GM23338 (cell line): Measurements from ENCODE around the gene SEMG2. TPM values are rescaled to one million over a fixed set of nuclear protein-coding genes. Genes with fewer than 3 reads are reported as not detected.

Source experiments
- ATAC-seq: fragments of 200-7000 bp; cut with Tn5 transposase; 3 replicates; pipeline ENCODE4 v1.9.1; 2020
- DNase-seq: peaks from one replicate; pipeline ENCODE4 v3.0.0-alpha.2; 2015; ENCODE audit warnings: low spot score
- H2AFZ ChIP-seq: fragments of 200-600 bp; sonication (generic); 2 replicates; pipeline ENCODE4 v1.8.0; 2016; ENCODE audit warnings: antibody characterized with exemption, mild to moderate bottlenecking, moderate library complexity
- H3F3A ChIP-seq: fragments of 200-600 bp; sonication (generic); replicated peaks from 2 replicates; pipeline ENCODE4 v1.8.0; 2017; ENCODE audit warnings: antibody characterized with exemption, mixed run types, low read depth
- H3K27ac ChIP-seq: fragments of 200-600 bp; sonication (generic); 2 replicates; pipeline ENCODE4 v1.6.1; 2016; ENCODE audit warnings: low read depth
- H3K27me3 ChIP-seq: fragments of 200-600 bp; sonication (generic); 2 replicates; pipeline ENCODE4 v1.8.0; 2016; ENCODE audit warnings: mild to moderate bottlenecking, mixed run types, moderate library complexity; ENCODE audit not compliant: insufficient read depth
- H3K36me3 ChIP-seq: fragments of 200-600 bp; sonication (generic); 2 replicates; pipeline ENCODE4 v1.8.0; 2016; ENCODE audit warnings: mild to moderate bottlenecking; ENCODE audit not compliant: insufficient read depth
- H3K4me1 ChIP-seq: fragments of 200-600 bp; sonication (generic); 2 replicates; pipeline ENCODE4 v1.8.0; 2016; ENCODE audit warnings: mild to moderate bottlenecking, moderate library complexity; ENCODE audit not compliant: insufficient read depth
- H3K4me2 ChIP-seq: fragments of 200-600 bp; sonication (generic); 2 replicates; pipeline ENCODE4 v1.7.1; 2017; ENCODE audit warnings: mixed run types
- H3K4me3 ChIP-seq: fragments of 200-600 bp; sonication (generic); 2 replicates; pipeline ENCODE4 v1.6.1; 2016; ENCODE audit warnings: mixed run types
- H3K79me2 ChIP-seq: fragments of 200-600 bp; sonication (generic); replicated peaks from 2 replicates; pipeline ENCODE4 v1.8.0; 2017; ENCODE audit warnings: mild to moderate bottlenecking; ENCODE audit not compliant: insufficient read depth
- H3K9me2 ChIP-seq: fragments of 200-600 bp; sonication (generic); 2 replicates; pipeline ENCODE4 v1.8.0; 2017; ENCODE audit not compliant: insufficient read depth
- H4K20me1 ChIP-seq: fragments of 200-600 bp; sonication (generic); replicated peaks from 2 replicates; pipeline ENCODE4 v1.8.0; 2017; ENCODE audit warnings: mild to moderate bottlenecking; ENCODE audit not compliant: insufficient read depth
- H3K27ac Mint-ChIP-seq: 2 replicates; pipeline ENCODE4 v1.8.0; 2020; ENCODE audit warnings: inconsistent platforms, mild to moderate bottlenecking, moderate library complexity, mixed read lengths
- H3K27me3 Mint-ChIP-seq: 3 replicates; pipeline ENCODE4 v1.8.0; 2022; ENCODE audit warnings: low read depth, mild to moderate bottlenecking, moderate library complexity, mixed read lengths, inconsistent platforms; ENCODE audit not compliant: insufficient read depth, poor library complexity
- H3K36me3 Mint-ChIP-seq: 3 replicates; pipeline ENCODE4 v1.8.0; 2021; ENCODE audit warnings: low read depth, mild to moderate bottlenecking, inconsistent platforms, moderate library complexity, mixed read lengths
- H3K4me1 Mint-ChIP-seq: 3 replicates; pipeline ENCODE4 v1.8.0; 2020; ENCODE audit warnings: mild to moderate bottlenecking, inconsistent platforms, mixed read lengths
- H3K4me3 Mint-ChIP-seq: 3 replicates; pipeline ENCODE4 v1.8.0; 2021; ENCODE audit warnings: moderate library complexity, mild to moderate bottlenecking, inconsistent platforms, mixed read lengths
- H3K9me3 Mint-ChIP-seq: 3 replicates; pipeline ENCODE4 v1.8.0; 2020; ENCODE audit warnings: moderate library complexity, mild to moderate bottlenecking, inconsistent platforms, mixed read lengths
- CREB1 ChIP-seq: fragments of 250-450 bp; sonication (Bioruptor Pico); IDR thresholded peaks from 2 replicates; pipeline ENCODE4 v1.5.0; 2020; ENCODE audit warnings: low read depth, mild to moderate bottlenecking, moderate library complexity
- EZH2 ChIP-seq: fragments of 200-600 bp; sonication (generic); IDR thresholded peaks from one replicate; pipeline ENCODE4 v1.8.0; 2017; ENCODE audit warnings: antibody characterized with exemption, mild to moderate bottlenecking, low read depth; ENCODE audit not compliant: unreplicated experiment
- EZH2phosphoT487 ChIP-seq: fragments of 200-600 bp; sonication (generic); IDR thresholded peaks from one replicate; pipeline ENCODE4 v1.8.1; 2018; ENCODE audit warnings: antibody characterized with exemption; ENCODE audit not compliant: unreplicated experiment
- JUNB ChIP-seq: IDR thresholded peaks from one replicate; pipeline ENCODE4 v1.6.1; 2016; ENCODE audit warnings: antibody characterized with exemption; ENCODE audit not compliant: unreplicated experiment
- NANOG ChIP-seq: IDR thresholded peaks from 2 replicates; pipeline ENCODE4 v1.6.1; 2016; ENCODE audit warnings: antibody characterized with exemption, borderline replicate concordance
- POLR2AphosphoS5 ChIP-seq: IDR thresholded peaks from 2 replicates; pipeline ENCODE4 v1.6.1; 2016; ENCODE audit warnings: antibody characterized with exemption, low read depth
- STAT1 ChIP-seq: IDR thresholded peaks from one replicate; pipeline ENCODE4 v1.6.1; 2016; ENCODE audit warnings: antibody characterized with exemption; ENCODE audit not compliant: unreplicated experiment
- ZNF114 ChIP-seq: fragments of 250-450 bp; sonication (Bioruptor Pico); IDR thresholded peaks from 2 replicates; pipeline ENCODE4 v1.5.0; 2020; ENCODE audit warnings: mild to moderate bottlenecking, moderate library complexity
- ZNF331 ChIP-seq: fragments of 250-450 bp; sonication (Bioruptor Pico); IDR thresholded peaks from 2 replicates; pipeline ENCODE4 v1.5.0; 2020; ENCODE audit warnings: low read depth, mild to moderate bottlenecking, moderate library complexity
- polyA plus RNA-seq: library from polyadenylated mRNA; unstranded; fragments of >200 nt; fragmentation: Nextera tagmentation; extraction: Ambion mirVana; gene quantifications from 2 replicates; pipeline ENCODE4 v1.2.1, GENCODE V29; 2016
- total RNA-seq: library from RNA; depleted of rRNA; stranded (reverse); fragments of >200 nt; shearing (Covaris generic); gene quantifications from 2 replicates; pipeline ENCODE4 v1.2.3, GENCODE V29; 2014
- TF ChIP-seq, protein P1 (sequence below): IDR thresholded peaks from 2 replicates; pipeline ENCODE4 v1.6.1; 2016; ENCODE audit warnings: antibody characterized with exemption
- TF ChIP-seq, protein P2 (sequence below), 2 experiments: fragments of 200-600 bp in 1 of 2; sonication (generic) in 1 of 2; conservative IDR thresholded peaks; 2 replicates each; pipeline versions ENCODE4 v1.5.1 to v1.6.1; 2016 to 2017; ENCODE audit warnings: antibody characterized with exemption in 2 of 2, low read depth in 2 of 2, mild to moderate bottlenecking in 2 of 2, moderate library complexity in 1 of 2
- TF ChIP-seq, protein P3 (sequence below): IDR thresholded peaks from one replicate; pipeline ENCODE4 v1.6.1; 2018; ENCODE audit warnings: antibody characterized with exemption; ENCODE audit not compliant: unreplicated experiment
- TF ChIP-seq, protein P4 (sequence below): fragments of 250-450 bp; sonication (Bioruptor Pico); IDR thresholded peaks from 2 replicates; pipeline ENCODE4 v1.5.0; 2020; ENCODE audit warnings: mild to moderate bottlenecking, moderate library complexity

SEMG2 gene
- total and polyA plus RNA-seq, 2 experiments from 2014 or later, result not detected

DNA sequence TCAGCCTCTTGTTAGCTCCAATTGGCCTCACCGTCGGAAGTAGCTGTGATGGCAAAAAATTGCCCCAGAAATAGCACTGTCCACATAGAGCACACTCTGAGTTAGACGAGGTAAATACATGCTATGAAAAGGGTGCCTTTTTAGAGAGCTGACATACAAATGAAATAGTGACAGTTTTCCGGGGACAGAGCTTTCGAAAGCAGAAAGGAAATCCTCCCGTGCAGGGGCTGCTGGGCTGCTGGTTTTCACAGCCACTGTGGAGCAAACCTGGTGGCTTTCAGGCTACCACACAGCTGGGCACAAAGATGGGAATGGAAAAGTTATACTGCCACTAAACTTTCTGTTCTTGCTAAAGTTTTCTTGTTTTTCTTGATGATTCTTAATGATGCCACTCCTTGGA lies 24.9 kb downstream of the SEMG2 start:
- no peaks in the 10 kb centered on the region for H3K9me3 Mint-ChIP-seq
- no peak for ATAC-seq
- no peaks in the 10 kb centered on the region for H3K27me3 ChIP-seq
- DNase-seq, result no peak
- no peaks in the 10 kb centered on the region for H3K36me3 ChIP-seq
- no peak overlapping the region for H3K4me3 Mint-ChIP-seq
- H3K4me1 ChIP-seq, result no peaks in the 10 kb centered on the region
- H3K4me3 ChIP-seq, result no peak overlapping the region
- H3K27me3 Mint-ChIP-seq, result peaks cover under 1% of the 10 kb centered on the region
- no peak overlapping the region for H2AFZ ChIP-seq
- H3K9me2 ChIP-seq, result no peaks in the 10 kb centered on the region
- no peak overlapping the region for H3K27ac Mint-ChIP-seq
- TF ChIP-seq EZH2phosphoT487, result no peak
- TF ChIP-seq, protein P1, sequence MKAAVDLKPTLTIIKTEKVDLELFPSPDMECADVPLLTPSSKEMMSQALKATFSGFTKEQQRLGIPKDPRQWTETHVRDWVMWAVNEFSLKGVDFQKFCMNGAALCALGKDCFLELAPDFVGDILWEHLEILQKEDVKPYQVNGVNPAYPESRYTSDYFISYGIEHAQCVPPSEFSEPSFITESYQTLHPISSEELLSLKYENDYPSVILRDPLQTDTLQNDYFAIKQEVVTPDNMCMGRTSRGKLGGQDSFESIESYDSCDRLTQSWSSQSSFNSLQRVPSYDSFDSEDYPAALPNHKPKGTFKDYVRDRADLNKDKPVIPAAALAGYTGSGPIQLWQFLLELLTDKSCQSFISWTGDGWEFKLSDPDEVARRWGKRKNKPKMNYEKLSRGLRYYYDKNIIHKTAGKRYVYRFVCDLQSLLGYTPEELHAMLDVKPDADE, result no peak
- TF ChIP-seq EZH2, result no peak
- TF ChIP-seq, protein P2, sequence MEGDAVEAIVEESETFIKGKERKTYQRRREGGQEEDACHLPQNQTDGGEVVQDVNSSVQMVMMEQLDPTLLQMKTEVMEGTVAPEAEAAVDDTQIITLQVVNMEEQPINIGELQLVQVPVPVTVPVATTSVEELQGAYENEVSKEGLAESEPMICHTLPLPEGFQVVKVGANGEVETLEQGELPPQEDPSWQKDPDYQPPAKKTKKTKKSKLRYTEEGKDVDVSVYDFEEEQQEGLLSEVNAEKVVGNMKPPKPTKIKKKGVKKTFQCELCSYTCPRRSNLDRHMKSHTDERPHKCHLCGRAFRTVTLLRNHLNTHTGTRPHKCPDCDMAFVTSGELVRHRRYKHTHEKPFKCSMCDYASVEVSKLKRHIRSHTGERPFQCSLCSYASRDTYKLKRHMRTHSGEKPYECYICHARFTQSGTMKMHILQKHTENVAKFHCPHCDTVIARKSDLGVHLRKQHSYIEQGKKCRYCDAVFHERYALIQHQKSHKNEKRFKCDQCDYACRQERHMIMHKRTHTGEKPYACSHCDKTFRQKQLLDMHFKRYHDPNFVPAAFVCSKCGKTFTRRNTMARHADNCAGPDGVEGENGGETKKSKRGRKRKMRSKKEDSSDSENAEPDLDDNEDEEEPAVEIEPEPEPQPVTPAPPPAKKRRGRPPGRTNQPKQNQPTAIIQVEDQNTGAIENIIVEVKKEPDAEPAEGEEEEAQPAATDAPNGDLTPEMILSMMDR (conservative IDR thresholded peaks at IDR 0.05; ENCODE audit: low read depth in 2 of 2), result no peak
- TF ChIP-seq, protein P3, sequence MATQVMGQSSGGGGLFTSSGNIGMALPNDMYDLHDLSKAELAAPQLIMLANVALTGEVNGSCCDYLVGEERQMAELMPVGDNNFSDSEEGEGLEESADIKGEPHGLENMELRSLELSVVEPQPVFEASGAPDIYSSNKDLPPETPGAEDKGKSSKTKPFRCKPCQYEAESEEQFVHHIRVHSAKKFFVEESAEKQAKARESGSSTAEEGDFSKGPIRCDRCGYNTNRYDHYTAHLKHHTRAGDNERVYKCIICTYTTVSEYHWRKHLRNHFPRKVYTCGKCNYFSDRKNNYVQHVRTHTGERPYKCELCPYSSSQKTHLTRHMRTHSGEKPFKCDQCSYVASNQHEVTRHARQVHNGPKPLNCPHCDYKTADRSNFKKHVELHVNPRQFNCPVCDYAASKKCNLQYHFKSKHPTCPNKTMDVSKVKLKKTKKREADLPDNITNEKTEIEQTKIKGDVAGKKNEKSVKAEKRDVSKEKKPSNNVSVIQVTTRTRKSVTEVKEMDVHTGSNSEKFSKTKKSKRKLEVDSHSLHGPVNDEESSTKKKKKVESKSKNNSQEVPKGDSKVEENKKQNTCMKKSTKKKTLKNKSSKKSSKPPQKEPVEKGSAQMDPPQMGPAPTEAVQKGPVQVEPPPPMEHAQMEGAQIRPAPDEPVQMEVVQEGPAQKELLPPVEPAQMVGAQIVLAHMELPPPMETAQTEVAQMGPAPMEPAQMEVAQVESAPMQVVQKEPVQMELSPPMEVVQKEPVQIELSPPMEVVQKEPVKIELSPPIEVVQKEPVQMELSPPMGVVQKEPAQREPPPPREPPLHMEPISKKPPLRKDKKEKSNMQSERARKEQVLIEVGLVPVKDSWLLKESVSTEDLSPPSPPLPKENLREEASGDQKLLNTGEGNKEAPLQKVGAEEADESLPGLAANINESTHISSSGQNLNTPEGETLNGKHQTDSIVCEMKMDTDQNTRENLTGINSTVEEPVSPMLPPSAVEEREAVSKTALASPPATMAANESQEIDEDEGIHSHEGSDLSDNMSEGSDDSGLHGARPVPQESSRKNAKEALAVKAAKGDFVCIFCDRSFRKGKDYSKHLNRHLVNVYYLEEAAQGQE, result no peak
- TF ChIP-seq ZNF331 (CRISPR knock-in tag), result no peak
- no peak for TF ChIP-seq CREB1
- TF ChIP-seq, protein P4, sequence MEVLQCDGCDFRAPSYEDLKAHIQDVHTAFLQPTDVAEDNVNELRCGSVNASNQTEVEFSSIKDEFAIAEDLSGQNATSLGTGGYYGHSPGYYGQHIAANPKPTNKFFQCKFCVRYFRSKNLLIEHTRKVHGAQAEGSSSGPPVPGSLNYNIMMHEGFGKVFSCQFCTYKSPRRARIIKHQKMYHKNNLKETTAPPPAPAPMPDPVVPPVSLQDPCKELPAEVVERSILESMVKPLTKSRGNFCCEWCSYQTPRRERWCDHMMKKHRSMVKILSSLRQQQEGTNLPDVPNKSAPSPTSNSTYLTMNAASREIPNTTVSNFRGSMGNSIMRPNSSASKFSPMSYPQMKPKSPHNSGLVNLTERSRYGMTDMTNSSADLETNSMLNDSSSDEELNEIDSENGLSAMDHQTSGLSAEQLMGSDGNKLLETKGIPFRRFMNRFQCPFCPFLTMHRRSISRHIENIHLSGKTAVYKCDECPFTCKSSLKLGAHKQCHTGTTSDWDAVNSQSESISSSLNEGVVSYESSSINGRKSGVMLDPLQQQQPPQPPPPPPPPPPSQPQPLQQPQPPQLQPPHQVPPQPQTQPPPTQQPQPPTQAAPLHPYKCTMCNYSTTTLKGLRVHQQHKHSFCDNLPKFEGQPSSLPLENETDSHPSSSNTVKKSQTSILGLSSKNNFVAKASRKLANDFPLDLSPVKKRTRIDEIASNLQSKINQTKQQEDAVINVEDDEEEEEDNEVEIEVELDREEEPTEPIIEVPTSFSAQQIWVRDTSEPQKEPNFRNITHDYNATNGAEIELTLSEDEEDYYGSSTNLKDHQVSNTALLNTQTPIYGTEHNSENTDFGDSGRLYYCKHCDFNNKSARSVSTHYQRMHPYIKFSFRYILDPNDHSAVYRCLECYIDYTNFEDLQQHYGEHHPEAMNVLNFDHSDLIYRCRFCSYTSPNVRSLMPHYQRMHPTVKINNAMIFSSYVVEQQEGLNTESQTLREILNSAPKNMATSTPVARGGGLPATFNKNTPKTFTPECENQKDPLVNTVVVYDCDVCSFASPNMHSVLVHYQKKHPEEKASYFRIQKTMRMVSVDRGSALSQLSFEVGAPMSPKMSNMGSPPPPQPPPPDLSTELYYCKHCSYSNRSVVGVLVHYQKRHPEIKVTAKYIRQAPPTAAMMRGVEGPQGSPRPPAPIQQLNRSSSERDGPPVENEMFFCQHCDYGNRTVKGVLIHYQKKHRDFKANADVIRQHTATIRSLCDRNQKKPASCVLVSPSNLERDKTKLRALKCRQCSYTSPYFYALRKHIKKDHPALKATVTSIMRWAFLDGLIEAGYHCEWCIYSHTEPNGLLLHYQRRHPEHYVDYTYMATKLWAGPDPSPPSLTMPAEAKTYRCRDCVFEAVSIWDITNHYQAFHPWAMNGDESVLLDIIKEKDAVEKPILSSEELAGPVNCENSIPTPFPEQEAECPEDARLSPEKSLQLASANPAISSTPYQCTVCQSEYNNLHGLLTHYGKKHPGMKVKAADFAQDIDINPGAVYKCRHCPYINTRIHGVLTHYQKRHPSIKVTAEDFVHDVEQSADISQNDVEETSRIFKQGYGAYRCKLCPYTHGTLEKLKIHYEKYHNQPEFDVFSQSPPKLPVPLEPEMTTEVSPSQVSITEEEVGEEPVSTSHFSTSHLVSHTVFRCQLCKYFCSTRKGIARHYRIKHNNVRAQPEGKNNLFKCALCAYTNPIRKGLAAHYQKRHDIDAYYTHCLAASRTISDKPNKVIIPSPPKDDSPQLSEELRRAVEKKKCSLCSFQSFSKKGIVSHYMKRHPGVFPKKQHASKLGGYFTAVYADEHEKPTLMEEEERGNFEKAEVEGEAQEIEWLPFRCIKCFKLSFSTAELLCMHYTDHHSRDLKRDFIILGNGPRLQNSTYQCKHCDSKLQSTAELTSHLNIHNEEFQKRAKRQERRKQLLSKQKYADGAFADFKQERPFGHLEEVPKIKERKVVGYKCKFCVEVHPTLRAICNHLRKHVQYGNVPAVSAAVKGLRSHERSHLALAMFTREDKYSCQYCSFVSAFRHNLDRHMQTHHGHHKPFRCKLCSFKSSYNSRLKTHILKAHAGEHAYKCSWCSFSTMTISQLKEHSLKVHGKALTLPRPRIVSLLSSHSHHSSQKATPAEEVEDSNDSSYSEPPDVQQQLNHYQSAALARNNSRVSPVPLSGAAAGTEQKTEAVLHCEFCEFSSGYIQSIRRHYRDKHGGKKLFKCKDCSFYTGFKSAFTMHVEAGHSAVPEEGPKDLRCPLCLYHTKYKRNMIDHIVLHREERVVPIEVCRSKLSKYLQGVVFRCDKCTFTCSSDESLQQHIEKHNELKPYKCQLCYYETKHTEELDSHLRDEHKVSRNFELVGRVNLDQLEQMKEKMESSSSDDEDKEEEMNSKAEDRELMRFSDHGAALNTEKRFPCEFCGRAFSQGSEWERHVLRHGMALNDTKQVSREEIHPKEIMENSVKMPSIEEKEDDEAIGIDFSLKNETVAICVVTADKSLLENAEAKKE, result no peak
- no peak for TF ChIP-seq ZNF114 (CRISPR knock-in tag)
- TF ChIP-seq JUNB, result no peak
- no peak for TF ChIP-seq NANOG
- no peak for TF ChIP-seq POLR2AphosphoS5
- no peak for TF ChIP-seq STAT1
- no peaks in the 10 kb centered on the region for H3K79me2 ChIP-seq
- no peaks in the 10 kb centered on the region for H3K36me3 Mint-ChIP-seq
- H3F3A ChIP-seq, result no peaks in the 10 kb centered on the region
- no peak overlapping the region for H3K27ac ChIP-seq
- H4K20me1 ChIP-seq, result no peaks in the 10 kb centered on the region
- no peaks in the 10 kb centered on the region for H3K4me1 Mint-ChIP-seq
- H3K4me2 ChIP-seq, result no peak overlapping the region
